Measurements from ENCODE around the gene ANAPC5.
A peak's percentile ranks its signal among the peaks of the same experiment; 100 is the strongest.

The ANAPC5 gene

GRCh38 chr12:121365416-121366062 lies 13.3 kb upstream of the ANAPC5 start:
- no peak for DNase-seq (ENCODE audit: low read depth)

GRCh38 chr12:121364683-121365121 lies 12.5 kb upstream of the ANAPC5 start:
- no peak for DNase-seq (ENCODE audit: low read depth)

- no peak for DNase-seq (ENCODE audit: low read depth)
Observed at GRCh38 chr12:121358073-121358472, 5.9 kb upstream of the ANAPC5 start.

- no peak for DNase-seq (ENCODE audit: low read depth)
Observed at GRCh38 chr12:121357331-121357730, 5.1 kb upstream of the ANAPC5 start.

- DNase-seq (ENCODE audit: low read depth) = no peak
Observed at GRCh38 chr12:121356657-121357056, 4.4 kb upstream of the ANAPC5 start.

- DNase-seq (ENCODE audit: low read depth) = no peak
Observed at GRCh38 chr12:121355818-121356217, 3.6 kb upstream of the ANAPC5 start.

GRCh38 chr12:121352682-121353018 lies 439 bp upstream of the ANAPC5 start:
- DNase-seq (ENCODE audit: low read depth) = peak; percentile 18

GRCh38 chr12:121346747-121347146 lies 5.5 kb downstream of the ANAPC5 start:
- DNase-seq (ENCODE audit: low read depth) = no peak

GRCh38 chr12:121345151-121345815 lies 6.9 kb downstream of the ANAPC5 start:
- no peak for DNase-seq (ENCODE audit: low read depth)

GRCh38 chr12:121344506-121344905 lies 7.7 kb downstream of the ANAPC5 start:
- no peak for DNase-seq (ENCODE audit: low read depth)

- DNase-seq (ENCODE audit: low read depth) = no peak
Observed at GRCh38 chr12:121337416-121337815, 14.8 kb downstream of the ANAPC5 start.

- peak; percentile 41 for DNase-seq (ENCODE audit: low read depth)
Observed at GRCh38 chr12:121334513-121335343, 17.5 kb downstream of the ANAPC5 start.

GRCh38 chr12:121333747-121334146 lies 18.5 kb downstream of the ANAPC5 start:
- no peak for DNase-seq (ENCODE audit: low read depth)

GRCh38 chr12:121331248-121331647 lies 21.0 kb downstream of the ANAPC5 start:
- no peak for DNase-seq (ENCODE audit: low read depth)

GRCh38 chr12:121330692-121331091 lies 21.5 kb downstream of the ANAPC5 start:
- DNase-seq (ENCODE audit: low read depth) = no peak

- no peak for DNase-seq (ENCODE audit: low read depth)
Observed at GRCh38 chr12:121330195-121330594, 22.0 kb downstream of the ANAPC5 start.

GRCh38 chr12:121328620-121329019 lies 23.6 kb downstream of the ANAPC5 start:
- no peak for DNase-seq (ENCODE audit: low read depth)

GRCh38 chr12:121326996-121327674 lies 25.1 kb downstream of the ANAPC5 start:
- no peak for DNase-seq (ENCODE audit: low read depth)

- DNase-seq (ENCODE audit: low read depth) = no peak
Observed at GRCh38 chr12:121325922-121326396, 26.3 kb downstream of the ANAPC5 start.

GRCh38 chr12:121323908-121324307 lies 28.3 kb downstream of the ANAPC5 start:
- no peak for DNase-seq (ENCODE audit: low read depth)

- no peak for DNase-seq (ENCODE audit: low read depth)
Observed at GRCh38 chr12:121318121-121318520, 34.1 kb downstream of the ANAPC5 start.

GRCh38 chr12:121314431-121314830 lies 37.8 kb downstream of the ANAPC5 start:
- DNase-seq (ENCODE audit: low read depth) = no peak

Data from non-pigmented ciliary epithelial cell (primary cell).